KOPT-K1 (cell line): Measurements from ENCODE around the gene FBF1.
"Not testable (repeated sequence)": the region's sequence is repeated elsewhere in the genome, so short reads cannot be mapped to it uniquely, and the experiment has no call there.

Experiments
- H3K27ac ChIP-seq: fragments of 200-600 bp; sonication (generic); 2 replicates; pipeline ENCODE4 v1.5.1; 2016; ENCODE audit warnings: antibody characterized with exemption, mild to moderate bottlenecking, low read depth, low read length; ENCODE audit not compliant: poor library complexity, severe bottlenecking
- H3K36me3 ChIP-seq: fragments of 200-600 bp; sonication (generic); 2 replicates; pipeline ENCODE4 v1.5.1; 2017; ENCODE audit warnings: antibody characterized with exemption, mild to moderate bottlenecking, low read length, moderate library complexity; ENCODE audit not compliant: insufficient read depth
- H3K9me3 ChIP-seq: fragments of 200-600 bp; sonication (generic); 2 replicates; pipeline ENCODE4 v1.5.1; 2017; ENCODE audit warnings: antibody characterized with exemption, low read length, mild to moderate bottlenecking; ENCODE audit not compliant: insufficient read depth, poor library complexity, severe bottlenecking

Gene FBF1

GRCh38 chr17:75897160-75898019, 43.5 kb downstream of the FBF1 start:
- Histone ChIP-seq H3K9me3 (no peaks in the 10 kb centered on the region), H3K36me3 (peaks cover 63% of the 10 kb centered on the region), H3K27ac (peak overlapping the region; percentile 83)

GRCh38 chr17:75896415-75897159, 44.3 kb downstream of the FBF1 start, which contains the start of gene TRIM65:
Gene TRIM65 (minus strand): TSS chr17:75896951. CDS start chr17:75896937, 14 bp downstream.
- Histone ChIP-seq H3K36me3 (peaks cover 63% of the 10 kb centered on the region), H3K9me3 (no peaks in the 10 kb centered on the region), H3K27ac (peak within 1 kb of the TSS; percentile 83)

DNA sequence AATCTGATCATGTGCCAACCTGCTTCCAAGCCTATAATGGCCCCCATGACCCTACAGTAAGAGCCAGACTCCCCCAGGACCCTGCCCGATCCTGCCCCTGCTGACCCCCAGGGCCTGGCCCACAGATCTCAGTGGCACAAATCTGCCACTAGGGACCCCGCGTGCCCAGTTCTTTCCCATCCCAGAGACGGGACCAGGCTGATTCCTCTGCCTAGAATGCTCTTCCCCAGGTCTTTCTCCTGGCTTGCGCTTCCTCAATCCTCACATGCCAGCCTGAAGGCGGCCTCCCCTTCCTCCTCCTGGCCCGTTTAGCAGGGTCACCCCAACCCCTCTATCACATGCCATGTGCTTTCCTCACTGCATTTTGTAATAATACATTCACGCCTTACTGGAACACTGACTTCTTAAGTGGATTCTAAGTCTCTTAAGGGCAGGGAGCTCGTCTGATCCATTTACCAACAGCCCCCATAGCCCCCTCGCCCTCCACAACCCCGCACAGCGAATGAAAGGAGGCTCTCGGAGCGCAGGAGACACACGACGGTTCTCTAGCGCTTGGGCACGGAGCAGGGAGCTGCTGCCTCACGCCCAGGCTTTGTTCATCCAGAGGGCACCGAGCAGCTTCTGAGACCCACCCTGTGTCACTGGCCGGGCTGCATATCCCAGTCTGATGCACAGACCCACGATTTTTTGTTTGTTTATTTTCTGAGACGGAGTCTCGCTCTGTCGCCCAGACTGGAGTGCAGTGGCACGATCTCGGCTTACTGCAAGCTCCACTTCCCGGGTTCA, 45.3 kb downstream of the FBF1 start:
- Histone ChIP-seq H3K36me3 (peaks cover 63% of the 10 kb centered on the region), H3K27ac (peak overlapping the region; percentile 83), H3K9me3 (no peaks in the 10 kb centered on the region)

- H3K36me3 ChIP-seq = peaks cover 63% of the 10 kb centered on the region
- H3K9me3 ChIP-seq = no peaks in the 10 kb centered on the region
- H3K27ac ChIP-seq = no peak overlapping the region
These were observed 46.7 kb downstream of the FBF1 start for GRCh38 chr17:75894049-75894733.

- no peak overlapping the region for H3K27ac ChIP-seq
- peaks cover 62% of the 10 kb centered on the region for H3K36me3 ChIP-seq
- no peaks in the 10 kb centered on the region for H3K9me3 ChIP-seq
These were observed 47.4 kb downstream of the FBF1 start for GRCh38 chr17:75893305-75894048.

GRCh38 chr17:75892556-75893224, 48.2 kb downstream of the FBF1 start:
- Histone ChIP-seq H3K9me3 (no peaks in the 10 kb centered on the region), H3K36me3 (peaks cover 56% of the 10 kb centered on the region), H3K27ac (no peak overlapping the region)

DNA sequence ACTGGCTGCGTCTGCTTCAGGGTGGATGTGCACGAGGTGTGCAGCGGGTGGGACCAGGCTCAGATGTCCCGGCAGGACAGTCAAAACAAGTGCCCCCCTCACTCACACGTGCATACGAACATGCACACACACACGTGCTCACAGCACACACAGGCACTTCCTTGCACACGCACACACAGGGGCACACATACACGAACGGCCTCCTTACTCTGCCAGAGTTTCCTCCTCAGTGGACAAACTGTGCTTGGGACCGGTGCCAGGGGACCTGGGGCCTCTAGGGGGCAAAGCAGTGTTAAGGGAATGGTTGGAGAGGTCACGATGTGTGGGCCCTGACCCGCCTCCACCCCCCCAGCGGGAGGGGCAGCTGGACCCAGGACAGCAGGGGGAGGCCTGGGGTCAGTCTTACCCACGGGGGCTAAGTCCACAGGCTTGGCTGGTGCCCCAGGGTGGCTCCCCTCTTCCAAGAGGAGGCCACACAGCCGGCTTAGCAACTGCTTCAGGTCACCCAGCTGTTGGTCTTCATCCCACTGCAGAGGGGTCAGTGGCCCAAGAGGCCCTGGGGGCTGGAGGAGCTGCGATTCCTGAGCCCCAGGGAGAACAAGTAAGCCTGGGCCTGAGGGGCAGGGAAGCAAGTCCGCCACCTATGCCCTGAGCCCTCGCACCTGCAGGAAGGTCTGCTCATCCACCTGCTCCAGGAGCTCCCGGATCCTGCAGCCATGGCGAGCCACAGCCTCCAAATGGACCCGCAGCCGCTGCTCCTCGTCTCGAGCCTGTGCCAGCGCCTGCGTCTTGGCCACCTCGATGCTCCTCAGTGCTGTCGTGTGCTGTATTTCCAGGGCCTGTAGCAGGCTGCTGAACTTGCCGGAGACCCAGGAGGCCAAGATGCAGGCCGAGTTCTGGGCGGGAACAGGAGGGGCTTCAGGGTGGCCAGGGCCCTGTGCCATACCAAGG, 49.0 kb downstream of the FBF1 start:
- H3K27ac ChIP-seq = no peak overlapping the region
- H3K9me3 ChIP-seq = no peaks in the 10 kb centered on the region
- H3K36me3 ChIP-seq = peaks cover 51% of the 10 kb centered on the region

- Histone ChIP-seq H3K9me3 (no peaks in the 10 kb centered on the region), H3K36me3 (peaks cover 51% of the 10 kb centered on the region), H3K27ac (no peak overlapping the region)
These were observed 49.7 kb downstream of the FBF1 start for GRCh38 chr17:75891022-75891604.

- Histone ChIP-seq H3K9me3 (no peaks in the 10 kb centered on the region), H3K36me3 (peaks cover 51% of the 10 kb centered on the region), H3K27ac (no peak overlapping the region)
These were observed 51.4 kb downstream of the FBF1 start for GRCh38 chr17:75889454-75889853.

GRCh38 chr17:75888484-75888883, 52.4 kb downstream of the FBF1 start:
- H3K36me3 ChIP-seq = peaks cover 46% of the 10 kb centered on the region
- H3K27ac ChIP-seq = no peak overlapping the region
- H3K9me3 ChIP-seq = no peaks in the 10 kb centered on the region

- not testable (repeated sequence) for H3K27ac ChIP-seq
These were observed 55.0 kb downstream of the FBF1 start for GRCh38 chr17:75885860-75886259.

DNA sequence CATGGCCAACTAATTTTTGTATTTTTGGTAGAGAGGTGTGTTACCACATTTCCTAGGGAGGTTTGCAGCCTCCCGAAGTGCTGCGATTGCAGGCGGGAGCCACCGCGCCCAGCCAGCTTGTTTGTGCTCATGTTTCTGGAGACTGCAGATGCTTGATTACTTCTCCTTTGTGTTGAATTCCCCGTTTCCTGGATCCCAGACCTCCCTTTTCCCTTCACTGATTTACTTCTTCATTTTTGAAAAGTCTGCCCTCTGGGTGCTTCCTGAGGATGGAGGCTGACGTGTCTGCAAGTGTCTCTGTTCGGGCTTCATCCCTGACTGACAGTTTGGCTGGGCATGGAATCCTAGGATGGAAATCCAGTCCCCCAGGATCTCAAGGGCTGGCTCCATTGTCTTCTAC, 55.4 kb downstream of the FBF1 start:
- H3K9me3 ChIP-seq = no peaks in the 10 kb centered on the region
- peaks cover 21% of the 10 kb centered on the region for H3K36me3 ChIP-seq
- H3K27ac ChIP-seq = no peak overlapping the region

More at GRCh38 chr17:75885860-75886259, 55.0 kb downstream of the FBF1 start:
- H3K36me3 ChIP-seq = peaks cover 25% of the 10 kb centered on the region
- H3K9me3 ChIP-seq = not testable (repeated sequence)
